Heart right ventricle (tissue), 16 donors: ENCODE measurements around the gene LRRC71. TPM values are rescaled to one million over a fixed set of nuclear protein-coding genes. Genes with fewer than 3 reads are reported as not detected.

Source experiments
- ATAC-seq, 8 donors: fragments of 200-7000 bp; cut with Tn5 transposase; one replicate each; pipeline ENCODE4 v1.9.1; 2020; ENCODE audit warnings: mild to moderate bottlenecking in 8 of 8, moderate library complexity in 8 of 8, moderate number of reproducible peaks in 1 of 8
- DNase-seq, 2 donors: peaks; one replicate each; pipeline ENCODE4 v3.0.0-alpha.2; 2020
- H3K27ac ChIP-seq, 10 donors: fragments of 200-600 bp; sonication (generic) in 2 of 10; one replicate each; pipeline versions ENCODE4 v1.5.0 to v1.8.0; 2020 to 2022; ENCODE audit warnings: mild to moderate bottlenecking in 3 of 10
- H3K27me3 ChIP-seq, 7 donors: fragments of 200-600 bp; one replicate each; pipeline ENCODE4 v1.8.0; 2021 to 2022; ENCODE audit warnings: mild to moderate bottlenecking in 2 of 7
- H3K36me3 ChIP-seq, 9 donors: fragments of 200-600 bp; sonication (generic) in 1 of 9; one replicate each; pipeline versions ENCODE4 v1.5.0 to v1.8.0; 2020 to 2022; ENCODE audit warnings: mild to moderate bottlenecking in 2 of 9
- H3K4me1 ChIP-seq, 9 donors: fragments of 200-600 bp; sonication (generic) in 1 of 9; one replicate each; pipeline versions ENCODE4 v1.5.0 to v1.8.0; 2020 to 2022; ENCODE audit warnings: mild to moderate bottlenecking in 4 of 9
- H3K4me3 ChIP-seq, 10 donors: fragments of 200-600 bp; sonication (generic) in 2 of 10; one replicate each; pipeline versions ENCODE4 v1.5.0 to v1.8.0; 2020 to 2022; ENCODE audit warnings: mild to moderate bottlenecking in 7 of 10, moderate library complexity in 2 of 10
- H3K9me3 ChIP-seq, 11 donors: fragments of 200-600 bp in 10 of 11; sonication (generic) in 2 of 11; one replicate each; pipeline versions ENCODE4 v1.5.0 to v1.8.0; 2013 to 2022; ENCODE audit warnings: mild to moderate bottlenecking in 2 of 11, control low read depth in 1 of 11, moderate library complexity in 1 of 11
- WGBS, 2 donors: extraction: QIAGEN DNeasy Blood & Tissue Kit; methylation state at CpG; one replicate each; pipeline ENCODE4 v1.1.7; 2013; ENCODE audit warnings: inconsistent platforms in 1 of 2; 5-methylcytosine and 5-hydroxymethylcytosine counted together
- intact Hi-C, 10 donors: fragments of 100-400 bp; cut with DNase I; formaldehyde crosslinking; loops; one replicate each; pipeline versions ENCODE4 v1.11.1 to v1.14.2; 2022
- polyA plus RNA-seq, 2 donors: library from polyadenylated mRNA; stranded (reverse); fragments of 200-250 nt; gene quantifications; one replicate each; pipeline ENCODE4 v1.2.3, GENCODE V29; 2013
- total RNA-seq, 10 donors: library from RNA; stranded (reverse); fragmentation: NEBNext Ultra II Directional in 3 of 10; extraction: Animal tissue kit (Norgen Biotek cat#: 25700) in 3 of 10; gene quantifications; one replicate each; pipeline versions ENCODE4 v1.2.1 to v1.2.4, GENCODE V29; 2021 to 2023
- TF ChIP-seq, protein P1 (sequence below), 9 donors: fragments of 200-600 bp; sonication (generic) in 2 of 9; IDR thresholded peaks; one replicate each; pipeline versions ENCODE4 v1.5.0 to v1.8.0; 2021 to 2022; ENCODE audit warnings: antibody characterized with exemption in 9 of 9, mild to moderate bottlenecking in 5 of 9, moderate library complexity in 1 of 9
- donor health status: Arrhythmogenic right ventricular cardiomyopathy.
- donor health status: ischemic (EF 13 %, LVEDD 7.1; RV severe dilation, severe dysfunction).
- donor health status: healthy with polysubstance abuse.
- donor health status: DM: no; HTN: yes; CAD: no.
- donor health status: DM: no; HTN: no; CAD: no.
- donor health status: ischemic (EF 25% LVEDD 6.9; RV normal size, moderate dysfunction).
- donor health status: ischemic (EF 25% LVEDD 5.7; RV mildly dilated, moderate dysfunction).
- donor health status: healthy.
- donor health status: DM: yes; HTN: yes; CAD: no.
- donor health status: Ischemic cardiomyopathy.
- donor health status: ischemic (EF 35%, LVEDD 5.7; RV mildly dilated, moderate dysfunction).
- donor health status: nonischemic (EF 11% LVEDD 7.7; RV severe dilation, severe dysfunction).
- donor health status: DM: yes; HTN: yes; CAD: no.
- donor health status: PGD.
- donor health status: ischemic (EF 29% LVEDD 5.4; RV normal size, mild dysfunction).
- donor health status: nonischemic (EF 23%, LVEDD 6.1; RV moderate dilation, normal function).

LRRC71 gene
- total and polyA plus RNA-seq, 12 donors: 0.06 to 0.51 (median 0.35) TPM; not detected in 7

DNA sequence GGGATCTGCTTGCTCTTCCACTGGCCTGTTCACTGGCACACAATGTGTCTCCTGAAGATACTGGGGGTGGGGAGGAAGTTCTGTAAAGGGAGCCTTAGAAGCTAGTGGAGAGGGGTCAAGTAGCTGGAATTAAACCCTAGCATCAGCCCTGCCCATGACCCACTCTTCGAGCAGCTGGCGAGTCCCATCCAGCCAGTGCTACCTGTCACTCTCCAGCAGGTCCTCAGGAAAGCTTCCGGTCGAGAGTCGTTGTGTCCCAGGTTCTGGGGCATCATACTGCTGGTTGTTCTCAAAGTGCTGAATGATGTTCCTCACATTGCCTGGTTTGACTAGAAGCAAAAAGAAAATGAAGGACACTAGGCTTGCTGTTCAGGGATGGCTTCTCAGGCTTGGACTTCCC lies 30.9 kb downstream of the LRRC71 start:
- H3K27ac ChIP-seq: no peak overlapping the region
- H3K4me3 ChIP-seq: no peak overlapping the region
- peaks cover 0 to 100% (median 54%) of the 10 kb centered on the region in 9 donors for H3K36me3 ChIP-seq
- no peaks in the 10 kb centered on the region for H3K4me1 ChIP-seq
- intact Hi-C loops: no loop called here
- no peaks in the 10 kb centered on the region for H3K9me3 ChIP-seq
- TF ChIP-seq, protein P1, sequence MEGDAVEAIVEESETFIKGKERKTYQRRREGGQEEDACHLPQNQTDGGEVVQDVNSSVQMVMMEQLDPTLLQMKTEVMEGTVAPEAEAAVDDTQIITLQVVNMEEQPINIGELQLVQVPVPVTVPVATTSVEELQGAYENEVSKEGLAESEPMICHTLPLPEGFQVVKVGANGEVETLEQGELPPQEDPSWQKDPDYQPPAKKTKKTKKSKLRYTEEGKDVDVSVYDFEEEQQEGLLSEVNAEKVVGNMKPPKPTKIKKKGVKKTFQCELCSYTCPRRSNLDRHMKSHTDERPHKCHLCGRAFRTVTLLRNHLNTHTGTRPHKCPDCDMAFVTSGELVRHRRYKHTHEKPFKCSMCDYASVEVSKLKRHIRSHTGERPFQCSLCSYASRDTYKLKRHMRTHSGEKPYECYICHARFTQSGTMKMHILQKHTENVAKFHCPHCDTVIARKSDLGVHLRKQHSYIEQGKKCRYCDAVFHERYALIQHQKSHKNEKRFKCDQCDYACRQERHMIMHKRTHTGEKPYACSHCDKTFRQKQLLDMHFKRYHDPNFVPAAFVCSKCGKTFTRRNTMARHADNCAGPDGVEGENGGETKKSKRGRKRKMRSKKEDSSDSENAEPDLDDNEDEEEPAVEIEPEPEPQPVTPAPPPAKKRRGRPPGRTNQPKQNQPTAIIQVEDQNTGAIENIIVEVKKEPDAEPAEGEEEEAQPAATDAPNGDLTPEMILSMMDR (IDR thresholded peaks at IDR 0.05): no peak
- ATAC-seq (no peak), DNase-seq (no peak)
- H3K27me3 ChIP-seq: no peaks in the 10 kb centered on the region
- 92 to 94% methylated on average over 5 of the region's 5 CpGs for WGBS, 2 donors

DNA sequence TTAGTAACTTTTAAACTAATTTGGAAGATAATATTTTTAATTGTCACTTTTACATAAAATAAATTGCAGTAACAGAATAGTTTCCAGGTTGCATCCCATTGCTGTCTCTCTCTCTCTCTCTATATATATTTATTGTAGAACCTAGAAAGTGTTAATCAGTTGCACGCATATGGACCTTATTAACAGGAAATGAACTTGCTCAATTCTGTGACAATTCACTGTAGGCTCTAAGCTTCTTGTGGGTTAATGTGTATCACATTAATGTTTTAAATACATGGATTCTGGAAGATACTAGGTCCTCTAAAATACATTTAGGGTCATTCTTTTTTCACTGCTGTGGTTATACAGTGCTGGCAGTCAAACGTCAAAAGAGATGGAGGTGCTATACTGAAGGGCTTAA lies 33.1 kb downstream of the LRRC71 start:
- Histone ChIP-seq H3K27me3 (no peaks in the 10 kb centered on the region), H3K4me1 (no peaks in the 10 kb centered on the region), H3K4me3 (no peak overlapping the region), H3K9me3 (no peaks in the 10 kb centered on the region), H3K36me3 (peaks cover 0 to 100% (median 54%) of the 10 kb centered on the region in 9 donors), H3K27ac (no peak overlapping the region)
- no peak for ATAC-seq
- DNase-seq: no peak
- TF ChIP-seq, protein P1 (IDR thresholded peaks at IDR 0.05): no peak
- intact Hi-C loops: loop anchor here in 1 of 10 donors (2.0 kb wide), 1 partner anchor 23 kb away; no protein-coding TSS in a partner anchor
- WGBS, 2 donors: 71 to 76% methylated on average over 2 of the region's 2 CpGs

DNA sequence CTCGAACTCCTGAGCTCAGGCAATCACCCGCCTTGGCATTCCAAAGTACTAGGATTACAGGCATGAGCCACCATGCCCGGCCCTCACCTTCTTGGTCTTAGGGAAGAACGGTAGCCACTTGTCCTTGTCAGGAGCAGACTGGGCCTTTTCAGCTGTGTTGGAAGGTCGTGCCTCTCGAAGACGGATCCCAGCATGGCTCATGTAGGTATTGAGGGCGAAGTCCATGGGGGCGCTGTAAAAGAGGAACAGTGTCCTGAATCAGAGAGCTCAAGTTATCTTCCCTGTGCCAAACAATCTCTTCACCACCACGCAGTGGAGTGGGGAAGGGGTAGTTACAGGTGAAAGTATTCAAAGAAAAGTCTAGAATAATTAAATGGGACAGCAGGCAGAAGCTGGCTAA lies 35.9 kb downstream of the LRRC71 start:
- no peak overlapping the region for H3K4me3 ChIP-seq
- 94% methylated on average over 10 of the region's 10 CpGs for WGBS, 2 donors
- ATAC-seq (no peak), DNase-seq (no peak)
- no peaks in the 10 kb centered on the region for H3K4me1 ChIP-seq
- no peaks in the 10 kb centered on the region for H3K9me3 ChIP-seq
- H3K36me3 ChIP-seq: peaks cover 0 to 99% (median 56%) of the 10 kb centered on the region in 9 donors
- intact Hi-C loops: no loop called here
- no peaks in the 10 kb centered on the region for H3K27me3 ChIP-seq
- H3K27ac ChIP-seq: no peak overlapping the region
- TF ChIP-seq, protein P1 (IDR thresholded peaks at IDR 0.05): no peak

DNA sequence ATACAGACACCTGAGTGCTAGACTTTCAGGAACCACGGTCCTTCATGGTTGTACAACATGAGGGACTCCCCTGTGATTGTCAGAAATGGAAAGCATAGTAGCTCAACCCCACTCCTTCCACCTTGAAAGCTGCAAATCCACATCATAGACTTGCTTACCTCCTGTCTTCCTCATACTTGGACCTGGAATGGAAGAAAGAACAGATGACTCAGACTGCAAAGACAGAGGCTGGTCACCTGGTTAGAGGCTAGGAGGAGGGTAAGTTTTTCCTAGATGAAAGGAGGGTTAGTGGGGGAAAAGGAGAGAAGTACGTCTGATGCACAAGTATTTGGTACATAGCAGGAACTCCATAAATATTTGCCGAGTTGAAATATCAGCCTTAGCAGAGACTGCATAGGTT lies 37.2 kb downstream of the LRRC71 start:
- no peak for ATAC-seq
- Histone ChIP-seq H3K27me3 (no peaks in the 10 kb centered on the region), H3K27ac (no peak overlapping the region), H3K4me3 (no peak overlapping the region), H3K9me3 (no peaks in the 10 kb centered on the region), H3K4me1 (peaks cover 0 to 5% (median 0%) of the 10 kb centered on the region in 9 donors), H3K36me3 (peaks cover 0 to 99% (median 58%) of the 10 kb centered on the region in 9 donors)
- no peak for DNase-seq
- TF ChIP-seq, protein P1 (IDR thresholded peaks at IDR 0.05): no peak
- intact Hi-C loops: no loop called here
- 79 to 82% methylated on average over 3 of the region's 3 CpGs for WGBS, 2 donors
